HUES64 (cell line): ENCODE results near the gene CAMK2G.
A peak's percentile ranks its signal among the peaks of the same experiment; 100 is the strongest.

Experiments used
- H3K27ac ChIP-seq: 2 replicates; pipeline ENCODE4 v1.7.0; 2013; ENCODE audit warnings: low read depth, low read length, inconsistent platforms
- H3K27me3 ChIP-seq: 2 replicates; pipeline ENCODE4 v1.6.1; 2013; ENCODE audit warnings: mild to moderate bottlenecking, low read length; ENCODE audit not compliant: insufficient read depth
- H3K36me3 ChIP-seq: 2 replicates; pipeline ENCODE4 v1.6.1; 2013; ENCODE audit warnings: mild to moderate bottlenecking, low read length; ENCODE audit not compliant: insufficient read depth
- H3K4me1 ChIP-seq: 2 replicates; pipeline ENCODE4 v1.6.1; 2013; ENCODE audit warnings: mild to moderate bottlenecking, low read length, moderate library complexity; ENCODE audit not compliant: insufficient read depth
- H3K4me3 ChIP-seq: 2 replicates; pipeline ENCODE4 v1.5.1; 2013; ENCODE audit warnings: mild to moderate bottlenecking, low read length, moderate library complexity
- H3K9ac ChIP-seq: 2 replicates; pipeline ENCODE4 v1.6.1; 2013; ENCODE audit warnings: mild to moderate bottlenecking, low read depth, low read length
- H3K9me3 ChIP-seq: 2 replicates; pipeline ENCODE4 v1.6.1; 2013; ENCODE audit warnings: low read depth, low read length; ENCODE audit not compliant: insufficient read depth
- WGBS: fragments of 150-250, 120-280 bp; methylation state at CpG from one replicate; pipeline ENCODE4 v1.1.7; 2013; ENCODE audit warnings: missing lambda C conversion rate; 5-methylcytosine and 5-hydroxymethylcytosine counted together

CAMK2G gene

GRCh38 chr10:73910764-73911552 lies 36.6 kb upstream of the CAMK2G start, which contains the start of gene PLAU:
Gene PLAU (plus strand): TSS chr10:73911132. CDS start chr10:73911556, 424 bp downstream.
- Histone ChIP-seq H3K27me3 (peaks cover 28% of the 10 kb centered on the region), H3K9me3 (no peaks in the 10 kb centered on the region), H3K36me3 (peaks cover 15% of the 10 kb centered on the region), H3K4me3 (peak within 1 kb of the TSS; percentile 90), H3K4me1 (peaks cover 53% of the 10 kb centered on the region), H3K27ac (peak within 1 kb of the TSS; percentile 15; the same call in 1 of the 2 replicates), H3K9ac (peak within 1 kb of the TSS; percentile 75)
- WGBS = under 1% methylated on average over 74 of the region's 74 CpGs

- Histone ChIP-seq H3K4me3 (peak overlapping the region; percentile 90), H3K4me1 (peaks cover 58% of the 10 kb centered on the region), H3K27ac (no peak overlapping the region), H3K36me3 (peaks cover 14% of the 10 kb centered on the region), H3K9me3 (no peaks in the 10 kb centered on the region), H3K27me3 (peaks cover 28% of the 10 kb centered on the region), H3K9ac (peak overlapping the region; percentile 75)
- WGBS = 12% methylated on average over 9 of the region's 9 CpGs
These were observed 36.0 kb upstream of the CAMK2G start for GRCh38 chr10:73910401-73910763.

DNA sequence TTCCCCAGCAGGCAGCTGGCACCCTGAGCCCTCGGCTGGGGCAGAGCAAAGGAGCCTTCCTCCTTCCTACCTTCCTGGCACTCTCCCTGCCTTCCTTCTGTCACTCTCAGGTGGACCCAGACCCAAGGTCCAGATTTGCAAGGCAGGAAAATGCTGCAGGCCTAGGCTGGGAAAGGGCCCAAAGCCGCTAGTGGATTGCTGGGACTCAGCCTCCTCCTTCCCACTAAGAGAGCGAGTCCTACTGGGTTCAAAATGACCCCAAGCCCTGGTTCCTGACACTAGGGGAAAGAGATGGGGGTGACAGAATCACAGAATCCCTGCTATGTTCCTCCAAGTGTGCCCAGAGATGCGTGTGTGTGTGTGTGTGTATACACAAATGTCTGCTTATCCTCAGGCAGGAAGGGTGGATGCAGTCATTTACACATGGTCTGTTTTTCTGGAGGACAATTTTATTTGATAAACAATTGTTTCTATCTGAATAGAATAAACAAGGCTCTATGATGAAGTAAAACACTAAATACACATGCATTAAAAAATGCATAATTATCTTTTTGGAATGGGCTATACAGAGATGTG lies 35.3 kb upstream of the CAMK2G start:
- no peaks in the 10 kb centered on the region for H3K9me3 ChIP-seq
- peaks cover 60% of the 10 kb centered on the region for H3K4me1 ChIP-seq
- H3K27me3 ChIP-seq = peaks cover 28% of the 10 kb centered on the region
- H3K27ac ChIP-seq = no peak overlapping the region
- 0 out of 2 replicates have a peak overlapping the region, but pooled peaks have one; percentile 4 for H3K4me3 ChIP-seq
- 0 out of 2 replicates have a peak overlapping the region, but pooled peaks have one; percentile 17 for H3K9ac ChIP-seq
- WGBS = 67% methylated on average over 4 of the region's 4 CpGs
- H3K36me3 ChIP-seq = peaks cover 6% of the 10 kb centered on the region; the same call in 1 of the 2 replicates

- Histone ChIP-seq H3K36me3 (peaks cover 5% of the 10 kb centered on the region; the same call in 1 of the 2 replicates), H3K27me3 (peaks cover 28% of the 10 kb centered on the region), H3K4me3 (no peak overlapping the region), H3K27ac (no peak overlapping the region), H3K9me3 (no peaks in the 10 kb centered on the region), H3K4me1 (peaks cover 54% of the 10 kb centered on the region), H3K9ac (0 out of 2 replicates have a peak overlapping the region, but pooled peaks have one; percentile 17)
- 49% methylated on average over 9 of the region's 10 CpGs for WGBS
These were observed 34.6 kb upstream of the CAMK2G start for GRCh38 chr10:73908853-73909539.

- no peak overlapping the region for H3K27ac ChIP-seq
- H3K9ac ChIP-seq = no peak overlapping the region
- H3K4me3 ChIP-seq = no peak overlapping the region
These were observed 33.6 kb upstream of the CAMK2G start for GRCh38 chr10:73907841-73908517.

DNA sequence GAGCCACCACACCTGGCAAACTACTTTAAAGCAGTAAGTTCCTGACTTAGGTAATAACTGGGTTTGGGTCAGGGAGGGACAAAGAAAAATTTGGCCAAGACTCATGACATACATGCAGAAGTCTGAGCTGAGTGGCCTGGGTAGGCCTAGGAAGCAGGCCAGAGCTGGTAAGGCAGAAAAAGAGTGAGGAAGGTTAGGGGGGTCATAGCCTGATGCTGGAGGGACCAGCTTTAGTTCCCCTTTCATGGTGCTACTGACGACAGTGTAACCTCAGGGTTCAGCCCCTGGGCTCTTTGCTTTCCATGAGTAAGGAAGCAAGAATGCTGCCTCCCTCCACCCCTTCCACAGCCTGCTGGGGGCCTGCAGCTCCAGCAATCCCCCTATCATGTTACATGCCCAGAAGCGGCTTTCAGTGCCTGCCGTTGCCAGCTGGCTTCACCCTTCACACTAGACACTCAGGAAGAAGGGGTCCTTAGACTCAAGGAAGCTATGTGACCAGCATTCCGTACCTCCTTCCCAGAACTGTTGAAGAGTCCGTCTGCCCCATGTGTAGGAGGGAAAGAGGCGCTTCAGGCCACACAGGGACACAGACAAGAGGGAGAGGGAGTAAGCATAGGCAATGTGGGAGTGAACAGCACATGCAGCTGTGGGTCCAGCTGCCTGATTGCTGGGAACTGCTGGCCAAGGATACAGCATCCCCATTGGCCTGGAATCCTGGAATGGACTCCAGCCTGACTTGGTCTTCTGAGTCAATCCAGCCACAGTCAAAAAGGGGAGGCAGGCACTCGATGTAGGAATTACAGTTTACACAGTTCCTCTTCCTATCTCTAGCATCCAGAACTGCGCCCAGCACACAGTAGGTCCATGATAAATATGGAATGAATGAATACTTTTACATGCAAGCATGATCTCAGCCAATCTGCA lies 32.4 kb upstream of the CAMK2G start:
- WGBS = 33% methylated on average over 8 of the region's 8 CpGs
- Histone ChIP-seq H3K27me3 (peaks cover 21% of the 10 kb centered on the region), H3K9ac (peak overlapping the region; percentile 16), H3K4me1 (peaks cover 46% of the 10 kb centered on the region), H3K4me3 (peak overlapping the region; percentile 3; the same call in 1 of the 2 replicates), H3K36me3 (no peaks in the 10 kb centered on the region), H3K27ac (peak overlapping the region; percentile 76), H3K9me3 (no peaks in the 10 kb centered on the region)

More at GRCh38 chr10:73907841-73908517, 33.6 kb upstream of the CAMK2G start:
- Histone ChIP-seq H3K36me3 (no peaks in the 10 kb centered on the region), H3K4me1 (peaks cover 49% of the 10 kb centered on the region), H3K27me3 (peaks cover 28% of the 10 kb centered on the region), H3K9me3 (no peaks in the 10 kb centered on the region)
- 91% methylated on average over 6 of the region's 6 CpGs for WGBS

DNA sequence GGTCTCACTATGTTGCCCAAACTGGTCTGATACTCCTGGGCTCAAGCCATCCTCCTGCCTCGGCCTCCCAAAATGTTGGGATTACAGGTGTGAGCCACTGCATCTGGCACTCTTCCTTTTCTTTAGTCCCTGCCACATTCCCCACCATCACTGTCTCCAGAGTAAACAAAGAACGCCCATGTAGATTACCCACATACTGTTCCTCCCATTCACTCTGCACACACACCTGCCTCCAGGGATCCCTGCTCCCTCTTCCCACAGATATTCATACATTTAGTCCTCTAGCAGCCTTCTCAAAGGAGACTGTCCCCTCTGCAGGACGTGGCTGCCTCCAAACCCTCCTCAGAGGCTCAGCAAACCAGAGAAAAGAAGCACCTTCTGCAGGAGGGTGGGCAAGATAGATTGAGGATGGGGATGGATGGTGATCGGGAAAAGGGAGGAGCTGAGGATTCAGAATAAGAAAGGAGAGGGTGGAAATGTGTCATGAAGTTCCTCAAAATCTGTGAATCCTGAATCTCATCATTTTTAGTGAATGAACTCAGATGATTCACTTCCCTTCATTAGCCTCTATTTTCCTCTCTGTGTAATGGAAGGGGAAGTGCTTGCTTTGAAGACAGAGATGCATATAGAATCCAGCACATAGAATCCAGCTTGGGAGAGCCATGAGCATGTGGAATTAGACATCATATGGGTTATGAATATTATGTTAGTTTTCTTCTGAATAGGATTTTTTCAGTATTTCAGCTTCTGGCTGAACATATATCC lies 31.1 kb upstream of the CAMK2G start:
- H3K27ac ChIP-seq = no peak overlapping the region

GRCh38 chr10:73902351-73902750 lies 28.0 kb upstream of the CAMK2G start:
- Histone ChIP-seq H3K4me3 (no peak overlapping the region), H3K27me3 (no peaks in the 10 kb centered on the region), H3K9me3 (no peaks in the 10 kb centered on the region), H3K36me3 (no peaks in the 10 kb centered on the region), H3K27ac (no peak overlapping the region), H3K4me1 (peaks cover 21% of the 10 kb centered on the region), H3K9ac (no peak overlapping the region)
- WGBS = 90% methylated on average over 2 of the region's 2 CpGs

More for the DNA sequence above, 31.1 kb upstream of the CAMK2G start:
- Histone ChIP-seq H3K4me3 (no peak overlapping the region), H3K36me3 (no peaks in the 10 kb centered on the region), H3K9me3 (no peaks in the 10 kb centered on the region), H3K9ac (no peak overlapping the region), H3K4me1 (peaks cover 46% of the 10 kb centered on the region), H3K27me3 (peaks cover 11% of the 10 kb centered on the region; the same call in 1 of the 2 replicates)
- 50% methylated on average over 4 of the region's 4 CpGs for WGBS

- Histone ChIP-seq H3K9me3 (no peaks in the 10 kb centered on the region), H3K27me3 (no peaks in the 10 kb centered on the region), H3K27ac (no peak overlapping the region), H3K36me3 (no peaks in the 10 kb centered on the region), H3K9ac (no peak overlapping the region), H3K4me3 (no peak overlapping the region), H3K4me1 (peaks cover 12% of the 10 kb centered on the region)
- WGBS = 81% methylated on average over 6 of the region's 6 CpGs
These were observed 26.9 kb upstream of the CAMK2G start for GRCh38 chr10:73901261-73901660.
